ENCODE data around the gene KRT80.

GRCh38 chr12:52187206-52187605 is 4.6 kb downstream of the KRT80 start:
- TF ChIP-seq RAD21 (IDR thresholded peaks at IDR 0.05; ENCODE audit: low read depth) (no peak), CTCF (IDR thresholded peaks at IDR 0.05 in 2 of 3, conservative IDR thresholded peaks at IDR 0.05 in 1 of 3; ENCODE audit: borderline replicate concordance in 1 of 3, insufficient read depth in 1 of 3, low read depth in 2 of 3, low read length in 2 of 3) (no peak; a peak in 1 of 6 replicates), MAX (IDR thresholded peaks at IDR 0.05) (no peak), POLR2A (IDR thresholded peaks at IDR 0.05; ENCODE audit: borderline replicate concordance, extremely low read depth, insufficient read depth, insufficient read length) (no peak), ELF1 (IDR thresholded peaks at IDR 0.05; ENCODE audit: borderline replicate concordance, low read depth) (no peak), SP1 (IDR thresholded peaks at IDR 0.05; ENCODE audit: low read depth) (no peak), YY1 (IDR thresholded peaks at IDR 0.05; ENCODE audit: extremely low read depth, insufficient replicate concordance, low read depth, low read length) (no peak), ZFX (IDR thresholded peaks at IDR 0.05) (no peak), EZH2phosphoT487 (IDR thresholded peaks at IDR 0.05; ENCODE audit: borderline replicate concordance) (no peak), JUND (IDR thresholded peaks at IDR 0.05) (no peak), EZH2 (IDR thresholded peaks at IDR 0.05) (no peak), TCF7L2 (IDR thresholded peaks at IDR 0.05; ENCODE audit: borderline replicate concordance, extremely low read depth, insufficient read depth, insufficient read length) (no peak), POLR2AphosphoS5 (IDR thresholded peaks at IDR 0.05; ENCODE audit: low read depth, low read length) (no peak)
